AG04449 (cell line): ENCODE results near the gene UIMC1.
A peak's percentile ranks its signal among the peaks of the same experiment; 100 is the strongest.
"Not testable (repeated sequence)": the region's sequence is repeated elsewhere in the genome, so short reads cannot be mapped to it uniquely, and the experiment has no call there.

Experiments used
- CTCF ChIA-PET: fragments of 350-600 bp; formaldehyde crosslinking; extraction: SDS; loops from one replicate; lab custom pipeline; 2021; ENCODE audit warnings: antibody characterized with exemption; lab: Yijun Ruan, JAX
- POLR2A ChIA-PET: fragments of 400-600, 350-600 bp; formaldehyde crosslinking; extraction: SDS; loops from one replicate; lab custom pipeline; 2020; ENCODE audit warnings: antibody characterized with exemption, inconsistent platforms; lab: Yijun Ruan, JAX
- DNase-seq: peaks from one replicate; pipeline ENCODE4 v3.0.0-alpha.2; 2010; ENCODE audit warnings: low read depth, low spot score
- H3K4me3 ChIP-seq: 2 replicates; pipeline ENCODE4 v1.5.1; 2011; ENCODE audit warnings: low read depth, mild to moderate bottlenecking, control low read depth, low read length
- CTCF ChIP-seq: IDR thresholded peaks from one replicate; pipeline ENCODE4 v1.5.1; 2011; ENCODE audit warnings: mild to moderate bottlenecking, moderate library complexity, low read length, control low read depth, inconsistent platforms; ENCODE audit not compliant: insufficient read depth; ENCODE audit errors: missing control alignments

The UIMC1 gene

GRCh38 chr5:177006265-177006972 is at the start of gene UIMC1:
Gene UIMC1, minus strand, starts transcription at chr5:177006779. Its CDS starts 24,164 bp downstream, at chr5:176982615.
- ChIA-PET POLR2A (interaction anchor here (0.6 kb wide), 1 partner anchor 21 kb away, joined by 3 read pairs; no protein-coding TSS in a partner anchor), CTCF (interaction anchor here (1.0 to 2.9 kb wide), 12 partner anchors 9 to 348 kb away, joined by 3 to 13 read pairs (median 4); partner anchors contain the start of gene ZNF346)

GRCh38 chr5:177049285-177049684 is 42.7 kb upstream of the UIMC1 start:
- no peak for DNase-seq
- ChIA-PET POLR2A (no interaction called here), CTCF (no interaction called here)
- no peak for TF ChIP-seq CTCF
- no peak overlapping the region for H3K4me3 ChIP-seq

More at GRCh38 chr5:177006265-177006972, at the start of gene UIMC1:
- peak within 1 kb of the TSS; percentile 90 for H3K4me3 ChIP-seq
- TF ChIP-seq CTCF: no peak
- DNase-seq: peak; percentile 58

GRCh38 chr5:177048531-177048930 is 42.0 kb upstream of the UIMC1 start:
- DNase-seq, H3K4me3 ChIP-seq, POLR2A ChIA-PET, CTCF ChIA-PET: not testable (repeated sequence)

GRCh38 chr5:177045631-177046030 is 39.1 kb upstream of the UIMC1 start:
- ChIA-PET CTCF (interaction anchor here (3.3 kb wide), 1 partner anchor 26 kb away, joined by 16 read pairs; no protein-coding TSS in a partner anchor), POLR2A (no interaction called here)
- no peak overlapping the region for H3K4me3 ChIP-seq
- no peak for TF ChIP-seq CTCF
- DNase-seq: no peak

- DNase-seq: no peak
- no peak for TF ChIP-seq CTCF
- POLR2A ChIA-PET: no interaction called here
- CTCF ChIA-PET: interaction anchor here (3.3 kb wide), 1 partner anchor 27 kb away, joined by 16 read pairs; no protein-coding TSS in a partner anchor
- H3K4me3 ChIP-seq: no peak overlapping the region
These were observed 38.1 kb upstream of the UIMC1 start for GRCh38 chr5:177044641-177045040.

GRCh38 chr5:177043958-177044357 is 37.4 kb upstream of the UIMC1 start:
- CTCF ChIA-PET: interaction anchor here (3.3 kb wide), 1 partner anchor 28 kb away, joined by 16 read pairs; no protein-coding TSS in a partner anchor
- no peak for TF ChIP-seq CTCF
- no peak overlapping the region for H3K4me3 ChIP-seq
- DNase-seq: no peak
- POLR2A ChIA-PET: no interaction called here

- ChIA-PET POLR2A (no interaction called here), CTCF (interaction anchor here (3.3 kb wide), 1 partner anchor 29 kb away, joined by 16 read pairs; no protein-coding TSS in a partner anchor)
- TF ChIP-seq CTCF: no peak
- no peak for DNase-seq
- H3K4me3 ChIP-seq: no peak overlapping the region
These were observed 36.5 kb upstream of the UIMC1 start for GRCh38 chr5:177043114-177043513.
